Calu3 (cell line): ENCODE data around the gene PLAGL1. TPM values are rescaled to one million over a fixed set of nuclear protein-coding genes. Genes with fewer than 3 reads are reported as not detected.

Experiments
- BruUV-seq: library from RNA; stranded (reverse); fragments of 400-500 nt; replicated peaks from 2 replicates; lab custom pipeline; 2021; lab: Mats Ljungman, UMichigan
- CTCF ChIA-PET: fragments of 300-600 bp; sonication (Branson Sonifier 250); formaldehyde crosslinking; loops from one replicate; lab custom pipeline; 2022; ENCODE audit warnings: antibody characterized with exemption; lab: Charles Lee
- DNase-seq: peaks from one replicate; pipeline ENCODE4 v3.0.0; 2022
- H3K27ac Mint-ChIP-seq: one replicate; pipeline ENCODE4 v1.8.0; 2022; ENCODE audit warnings: mixed read lengths; ENCODE audit not compliant: unreplicated experiment
- H3K27me3 Mint-ChIP-seq: one replicate; pipeline ENCODE4 v1.8.0; 2022; ENCODE audit warnings: mixed read lengths; ENCODE audit not compliant: unreplicated experiment
- H3K36me3 Mint-ChIP-seq: one replicate; pipeline ENCODE4 v1.8.0; 2022; ENCODE audit warnings: mild to moderate bottlenecking, moderate library complexity, mixed read lengths; ENCODE audit not compliant: insufficient read depth, unreplicated experiment
- H3K4me1 Mint-ChIP-seq: one replicate; pipeline ENCODE4 v1.8.0; 2022; ENCODE audit warnings: mild to moderate bottlenecking, low read depth, mixed read lengths; ENCODE audit not compliant: unreplicated experiment
- H3K4me3 Mint-ChIP-seq: one replicate; pipeline ENCODE4 v1.8.0; 2022; ENCODE audit warnings: mild to moderate bottlenecking, low read depth, moderate library complexity, mixed read lengths; ENCODE audit not compliant: unreplicated experiment
- H3K9me3 Mint-ChIP-seq: one replicate; pipeline ENCODE4 v1.8.0; 2022; ENCODE audit warnings: low read depth, mixed read lengths; ENCODE audit not compliant: unreplicated experiment
- intact Hi-C: fragments of 100-400 bp; cut with micrococcal nuclease; formaldehyde crosslinking; loops from one replicate; pipeline ENCODE4 v1.10.0; 2022; ENCODE audit not compliant: unreplicated experiment
- total RNA-seq: library from RNA; stranded (reverse); gene quantifications from 2 replicates; pipeline ENCODE4 v1.2.3, GENCODE V29; 2022
- TF ChIP-seq, protein P1 (sequence below): fragments of 200-600 bp; IDR thresholded peaks from one replicate; pipeline ENCODE4 v1.8.0; 2022; ENCODE audit warnings: antibody characterized with exemption; ENCODE audit not compliant: unreplicated experiment

The PLAGL1 gene
- total RNA-seq, 1 experiment from 2014 or later, result 9.8 TPM

DNA sequence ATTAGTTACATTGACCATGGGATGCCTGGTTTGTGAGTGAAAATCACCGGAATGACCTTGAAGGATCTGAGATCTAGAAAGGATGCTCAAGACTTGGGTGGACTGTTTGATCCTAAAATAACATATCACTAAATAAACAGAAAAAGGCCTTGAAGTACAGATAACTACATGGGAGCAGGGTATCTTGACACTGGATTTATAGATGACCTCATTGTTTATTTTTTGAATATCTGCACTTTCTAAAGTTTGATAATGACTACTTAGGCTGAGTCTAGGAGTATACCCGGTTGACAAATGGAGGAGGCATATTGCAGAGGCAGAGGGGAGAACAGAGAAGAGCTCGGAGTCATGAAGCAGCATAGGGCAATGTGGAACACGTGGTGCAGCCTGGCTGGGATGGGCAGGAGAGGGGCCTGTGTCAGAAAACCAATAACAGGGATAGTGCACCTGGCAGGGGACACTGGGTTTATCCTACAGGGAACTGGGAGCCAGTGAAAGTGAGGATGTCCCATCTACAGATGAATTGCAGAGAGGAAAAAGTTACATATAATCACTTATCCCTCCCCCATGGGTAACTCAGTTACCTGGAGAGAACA, 50.3 kb downstream of the PLAGL1 start:
- Mint-ChIP-seq H3K27me3 (no peaks in the 10 kb centered on the region), H3K4me1 (no peaks in the 10 kb centered on the region), H3K9me3 (no peaks in the 10 kb centered on the region), H3K4me3 (no peak overlapping the region), H3K36me3 (no peaks in the 10 kb centered on the region), H3K27ac (no peak overlapping the region)
- TF ChIP-seq, protein P1, sequence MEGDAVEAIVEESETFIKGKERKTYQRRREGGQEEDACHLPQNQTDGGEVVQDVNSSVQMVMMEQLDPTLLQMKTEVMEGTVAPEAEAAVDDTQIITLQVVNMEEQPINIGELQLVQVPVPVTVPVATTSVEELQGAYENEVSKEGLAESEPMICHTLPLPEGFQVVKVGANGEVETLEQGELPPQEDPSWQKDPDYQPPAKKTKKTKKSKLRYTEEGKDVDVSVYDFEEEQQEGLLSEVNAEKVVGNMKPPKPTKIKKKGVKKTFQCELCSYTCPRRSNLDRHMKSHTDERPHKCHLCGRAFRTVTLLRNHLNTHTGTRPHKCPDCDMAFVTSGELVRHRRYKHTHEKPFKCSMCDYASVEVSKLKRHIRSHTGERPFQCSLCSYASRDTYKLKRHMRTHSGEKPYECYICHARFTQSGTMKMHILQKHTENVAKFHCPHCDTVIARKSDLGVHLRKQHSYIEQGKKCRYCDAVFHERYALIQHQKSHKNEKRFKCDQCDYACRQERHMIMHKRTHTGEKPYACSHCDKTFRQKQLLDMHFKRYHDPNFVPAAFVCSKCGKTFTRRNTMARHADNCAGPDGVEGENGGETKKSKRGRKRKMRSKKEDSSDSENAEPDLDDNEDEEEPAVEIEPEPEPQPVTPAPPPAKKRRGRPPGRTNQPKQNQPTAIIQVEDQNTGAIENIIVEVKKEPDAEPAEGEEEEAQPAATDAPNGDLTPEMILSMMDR, result no peak
- no TSS peak for BruUV-seq
- CTCF ChIA-PET, result no interaction called here
- no peak for DNase-seq
- intact Hi-C loops, result no loop called here

DNA sequence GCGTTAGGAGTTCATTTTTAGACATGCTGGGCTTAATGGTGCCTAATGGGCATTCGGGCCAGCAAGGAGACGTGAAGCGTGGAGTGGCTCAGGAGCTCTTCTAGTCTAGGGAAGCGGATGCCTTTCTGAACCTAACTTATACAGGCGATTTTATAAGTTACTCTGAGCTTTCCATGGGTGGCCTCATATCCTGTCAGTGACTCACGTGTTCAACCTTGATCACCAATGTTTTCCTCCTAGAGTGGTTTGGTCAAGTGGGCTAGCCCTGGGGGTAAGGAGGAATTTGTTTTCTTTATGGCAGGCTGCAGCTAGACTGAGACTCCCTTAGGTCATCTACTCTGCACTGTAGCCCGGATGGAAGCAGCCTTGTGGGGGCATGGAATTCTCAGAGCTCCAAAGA, 52.1 kb downstream of the PLAGL1 start:
- BruUV-seq, result no TSS peak
- H3K9me3 Mint-ChIP-seq, result no peaks in the 10 kb centered on the region
- CTCF ChIA-PET, result interaction anchor here (0.6 kb wide), 1 partner anchor 118 kb away, joined by 5 read pairs; no protein-coding TSS in a partner anchor
- no peaks in the 10 kb centered on the region for H3K36me3 Mint-ChIP-seq
- intact Hi-C loops, result no loop called here
- TF ChIP-seq, protein P1, result no peak
- H3K27ac Mint-ChIP-seq, result no peak overlapping the region
- no peak overlapping the region for H3K4me3 Mint-ChIP-seq
- no peaks in the 10 kb centered on the region for H3K4me1 Mint-ChIP-seq
- no peaks in the 10 kb centered on the region for H3K27me3 Mint-ChIP-seq
- DNase-seq, result no peak

DNA sequence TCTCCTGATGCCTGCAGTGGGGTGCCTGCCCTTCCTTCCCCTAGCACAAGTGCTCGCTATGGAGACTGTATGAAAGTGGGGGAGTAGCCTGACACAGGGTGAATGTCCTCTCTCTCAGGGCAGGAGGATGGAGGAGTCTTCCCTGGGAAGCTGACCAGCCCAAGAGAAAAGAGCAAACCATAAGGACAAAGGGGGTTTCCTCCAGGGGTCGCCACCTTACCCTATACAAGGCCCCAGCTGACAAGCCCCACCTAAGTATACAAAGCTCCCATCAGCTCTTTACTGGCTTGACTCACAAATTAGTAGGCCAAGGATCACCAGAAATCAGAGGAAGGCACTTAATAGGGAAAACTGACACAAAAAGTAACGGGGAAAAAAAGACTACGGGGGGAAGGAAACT, 54.1 kb downstream of the PLAGL1 start:
- H3K9me3 Mint-ChIP-seq, result peaks cover 2% of the 10 kb centered on the region
- CTCF ChIA-PET, result no interaction called here
- H3K4me1 Mint-ChIP-seq, result no peaks in the 10 kb centered on the region
- H3K36me3 Mint-ChIP-seq, result no peaks in the 10 kb centered on the region
- TF ChIP-seq, protein P1, result no peak
- intact Hi-C loops, result no loop called here
- H3K27me3 Mint-ChIP-seq, result no peaks in the 10 kb centered on the region
- no peak overlapping the region for H3K27ac Mint-ChIP-seq
- BruUV-seq, result no TSS peak
- no peak overlapping the region for H3K4me3 Mint-ChIP-seq
- no peak for DNase-seq

DNA sequence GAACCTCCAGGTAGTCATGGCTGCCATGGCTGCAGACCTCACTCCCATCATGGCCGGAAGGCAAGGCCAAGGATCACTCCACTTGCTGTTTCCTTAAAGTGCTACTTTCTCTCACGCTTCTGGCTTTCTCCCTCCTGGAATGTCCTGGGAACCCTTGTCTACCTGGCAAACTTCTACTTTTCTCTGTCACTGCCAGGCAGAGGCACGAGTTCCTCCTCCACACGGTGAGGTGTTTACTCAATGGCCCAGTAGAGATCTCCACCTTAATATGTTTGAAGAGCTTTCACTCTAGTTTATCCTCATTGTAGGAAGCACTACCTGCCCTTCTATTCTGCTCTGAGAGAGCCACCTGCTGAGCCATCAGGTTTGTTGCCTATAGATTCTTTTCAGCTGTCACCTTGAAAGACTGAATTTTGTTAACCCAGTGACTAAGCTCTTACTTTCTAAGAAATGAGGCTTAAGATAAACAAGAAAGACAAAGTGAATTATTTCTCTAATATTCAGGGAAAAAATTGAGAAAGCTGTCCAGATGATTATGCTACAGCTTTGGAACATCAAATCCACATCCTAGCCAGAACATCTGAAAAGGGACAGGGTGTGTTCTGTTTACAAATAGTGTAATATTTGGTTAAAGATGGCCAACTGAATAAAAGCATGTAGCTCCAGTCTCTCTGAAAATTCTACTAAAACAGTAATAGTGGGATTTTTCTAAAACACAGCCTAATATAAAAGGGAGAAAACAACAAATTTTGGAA, 54.9 kb downstream of the PLAGL1 start:
- Mint-ChIP-seq H3K4me1 (no peaks in the 10 kb centered on the region), H3K27me3 (no peaks in the 10 kb centered on the region), H3K9me3 (peaks cover 5% of the 10 kb centered on the region), H3K4me3 (no peak overlapping the region), H3K27ac (no peak overlapping the region), H3K36me3 (no peaks in the 10 kb centered on the region)
- CTCF ChIA-PET, result no interaction called here
- TF ChIP-seq, protein P1, result no peak
- intact Hi-C loops, result no loop called here
- DNase-seq, result no peak
- no TSS peak for BruUV-seq
